ENCODE measurements around the gene CDKAL1.

Gene CDKAL1

GRCh38 chr6:20797597-20797996 lies 263.3 kb downstream of the CDKAL1 start:
- Histone ChIP-seq H3K27me3 (ENCODE audit: insufficient read depth, low read length, poor library complexity, severe bottlenecking) (no peaks in the 10 kb centered on the region), H3K9me3 (ENCODE audit: insufficient read depth, low read depth, low read length) (no peaks in the 10 kb centered on the region), H3F3A (ENCODE audit: low read depth) (no peaks in the 10 kb centered on the region), H2AFZ (ENCODE audit: low read length) (no peak overlapping the region), H3K36me3 (ENCODE audit: insufficient read depth, low read length) (no peaks in the 10 kb centered on the region), H3K4me1 (ENCODE audit: insufficient read depth, low read length, poor library complexity, severe bottlenecking) (no peaks in the 10 kb centered on the region), H3K9me2 (replicated peaks; ENCODE audit: low read depth, low read length) (no peaks in the 10 kb centered on the region), H4K20me1 (ENCODE audit: insufficient read depth, low read length, poor library complexity, severe bottlenecking) (no peaks in the 10 kb centered on the region), H3K4me2 (ENCODE audit: low read depth, low read length, poor library complexity, severe bottlenecking) (no peak overlapping the region), H3K4me3 (ENCODE audit: low read length, poor library complexity, severe bottlenecking) (no peak overlapping the region), H3K79me2 (ENCODE audit: insufficient read depth, low read length) (no peaks in the 10 kb centered on the region), H3K9ac (ENCODE audit: low read depth, low read length, poor library complexity, severe bottlenecking) (no peak overlapping the region)
- TF ChIP-seq CTCF (conservative IDR thresholded peaks at IDR 0.05; ENCODE audit: low read length): no peak
- TF ChIP-seq EZH2phosphoT487 (IDR thresholded peaks at IDR 0.05; ENCODE audit: borderline replicate concordance): no peak

- TF ChIP-seq CTCF (conservative IDR thresholded peaks at IDR 0.05; ENCODE audit: low read length): no peak
- no peak for TF ChIP-seq EZH2phosphoT487 (IDR thresholded peaks at IDR 0.05; ENCODE audit: borderline replicate concordance)
- no peaks in the 10 kb centered on the region for H3K36me3 ChIP-seq (ENCODE audit: insufficient read depth, low read length)
- no peak overlapping the region for H3K4me2 ChIP-seq (ENCODE audit: low read depth, low read length, poor library complexity, severe bottlenecking)
- H3K9me2 ChIP-seq (replicated peaks; ENCODE audit: low read depth, low read length): no peaks in the 10 kb centered on the region
- H3K9me3 ChIP-seq (ENCODE audit: insufficient read depth, low read depth, low read length): no peaks in the 10 kb centered on the region
- no peaks in the 10 kb centered on the region for H3K27me3 ChIP-seq (ENCODE audit: insufficient read depth, low read length, poor library complexity, severe bottlenecking)
- no peaks in the 10 kb centered on the region for H3K79me2 ChIP-seq (ENCODE audit: insufficient read depth, low read length)
- no peak overlapping the region for H3K9ac ChIP-seq (ENCODE audit: low read depth, low read length, poor library complexity, severe bottlenecking)
- no peaks in the 10 kb centered on the region for H4K20me1 ChIP-seq (ENCODE audit: insufficient read depth, low read length, poor library complexity, severe bottlenecking)
- H3F3A ChIP-seq (ENCODE audit: low read depth): no peaks in the 10 kb centered on the region
- H3K4me1 ChIP-seq (ENCODE audit: insufficient read depth, low read length, poor library complexity, severe bottlenecking): peaks cover 4% of the 10 kb centered on the region
- no peak overlapping the region for H2AFZ ChIP-seq (ENCODE audit: low read length)
- no peak overlapping the region for H3K4me3 ChIP-seq (ENCODE audit: low read length, poor library complexity, severe bottlenecking)
Measured at GRCh38 chr6:20800229-20800628, 266.0 kb downstream of the CDKAL1 start.

- no peaks in the 10 kb centered on the region for H3F3A ChIP-seq (ENCODE audit: low read depth)
- no peak overlapping the region for H3K4me3 ChIP-seq (ENCODE audit: low read length, poor library complexity, severe bottlenecking)
- peaks cover 4% of the 10 kb centered on the region for H3K4me1 ChIP-seq (ENCODE audit: insufficient read depth, low read length, poor library complexity, severe bottlenecking)
- H2AFZ ChIP-seq (ENCODE audit: low read length): no peak overlapping the region
- no peaks in the 10 kb centered on the region for H3K27me3 ChIP-seq (ENCODE audit: insufficient read depth, low read length, poor library complexity, severe bottlenecking)
- H4K20me1 ChIP-seq (ENCODE audit: insufficient read depth, low read length, poor library complexity, severe bottlenecking): no peaks in the 10 kb centered on the region
- no peaks in the 10 kb centered on the region for H3K36me3 ChIP-seq (ENCODE audit: insufficient read depth, low read length)
- TF ChIP-seq EZH2phosphoT487 (IDR thresholded peaks at IDR 0.05; ENCODE audit: borderline replicate concordance) (no peak), CTCF (conservative IDR thresholded peaks at IDR 0.05; ENCODE audit: low read length) (no peak)
- no peaks in the 10 kb centered on the region for H3K9me3 ChIP-seq (ENCODE audit: insufficient read depth, low read depth, low read length)
- no peaks in the 10 kb centered on the region for H3K79me2 ChIP-seq (ENCODE audit: insufficient read depth, low read length)
- no peak overlapping the region for H3K9ac ChIP-seq (ENCODE audit: low read depth, low read length, poor library complexity, severe bottlenecking)
- H3K4me2 ChIP-seq (ENCODE audit: low read depth, low read length, poor library complexity, severe bottlenecking): no peak overlapping the region
- no peaks in the 10 kb centered on the region for H3K9me2 ChIP-seq (replicated peaks; ENCODE audit: low read depth, low read length)
Measured at GRCh38 chr6:20800653-20801052, 266.4 kb downstream of the CDKAL1 start.
